ENCODE measurements around the gene P2RX7.

- TF ChIP-seq CTCF (IDR thresholded peaks at IDR 0.05; ENCODE audit: insufficient read depth, low read depth, low read length) (no peak), EZH2 (IDR thresholded peaks at IDR 0.05; ENCODE audit: insufficient read depth, low read length) (no peak)
Observed at GRCh38 chr12:121167951-121168350, 35.3 kb downstream of the P2RX7 start.
